KOPT-K1 (cell line): Measurements from ENCODE around the gene CDC45.
"Not testable (repeated sequence)": the region's sequence is repeated elsewhere in the genome, so short reads cannot be mapped to it uniquely, and the experiment has no call there.

Source experiments
- H3K27ac ChIP-seq: fragments of 200-600 bp; sonication (generic); 2 replicates; pipeline ENCODE4 v1.5.1; 2016; ENCODE audit warnings: antibody characterized with exemption, mild to moderate bottlenecking, low read depth, low read length; ENCODE audit not compliant: poor library complexity, severe bottlenecking
- H3K36me3 ChIP-seq: fragments of 200-600 bp; sonication (generic); 2 replicates; pipeline ENCODE4 v1.5.1; 2017; ENCODE audit warnings: antibody characterized with exemption, mild to moderate bottlenecking, low read length, moderate library complexity; ENCODE audit not compliant: insufficient read depth
- H3K9me3 ChIP-seq: fragments of 200-600 bp; sonication (generic); 2 replicates; pipeline ENCODE4 v1.5.1; 2017; ENCODE audit warnings: antibody characterized with exemption, low read length, mild to moderate bottlenecking; ENCODE audit not compliant: insufficient read depth, poor library complexity, severe bottlenecking

CDC45 gene

GRCh38 chr22:19479355-19480172 lies at the start of gene CDC45:
TSS of gene CDC45 (plus strand) at chr22:19479920. CDS start at chr22:19479969, 49 bp downstream.
- Histone ChIP-seq H3K36me3 (peaks cover 52% of the 10 kb centered on the region), H3K9me3 (no peaks in the 10 kb centered on the region), H3K27ac (peak within 1 kb of the TSS; percentile 94)

GRCh38 chr22:19429950-19430889 lies 49.5 kb upstream of the CDC45 start:
- Histone ChIP-seq H3K36me3 (peaks cover 46% of the 10 kb centered on the region), H3K9me3 (no peaks in the 10 kb centered on the region), H3K27ac (peak overlapping the region; percentile 98)

GRCh38 chr22:19430890-19431541 lies 48.7 kb upstream of the CDC45 start:
- Histone ChIP-seq H3K36me3 (peaks cover 49% of the 10 kb centered on the region), H3K27ac (peak overlapping the region; percentile 98), H3K9me3 (no peaks in the 10 kb centered on the region)

GRCh38 chr22:19431649-19432132 lies 48.0 kb upstream of the CDC45 start, which contains the start of gene HIRA:
TSS of gene HIRA (minus strand) at chr22:19431733. CDS start at chr22:19431476, 257 bp downstream.
- Histone ChIP-seq H3K36me3 (peaks cover 49% of the 10 kb centered on the region), H3K9me3 (no peaks in the 10 kb centered on the region), H3K27ac (peak within 1 kb of the TSS; percentile 98)

GRCh38 chr22:19432133-19432851 lies 47.4 kb upstream of the CDC45 start, which contains the start of gene MRPL40:
TSS of gene MRPL40 (plus strand) at chr22:19432545. CDS start at chr22:19432555, 10 bp downstream.
- Histone ChIP-seq H3K27ac (peak within 1 kb of the TSS; percentile 98), H3K9me3 (no peaks in the 10 kb centered on the region), H3K36me3 (peaks cover 49% of the 10 kb centered on the region)

- no peak overlapping the region for H3K27ac ChIP-seq
- no peaks in the 10 kb centered on the region for H3K9me3 ChIP-seq
- H3K36me3 ChIP-seq = peaks cover 45% of the 10 kb centered on the region
These were observed 45.3 kb upstream of the CDC45 start for GRCh38 chr22:19434401-19434800.

GRCh38 chr22:19434829-19435580 lies 44.7 kb upstream of the CDC45 start:
- Histone ChIP-seq H3K36me3 (peaks cover 51% of the 10 kb centered on the region), H3K27ac (no peak overlapping the region), H3K9me3 (no peaks in the 10 kb centered on the region)

- H3K36me3 ChIP-seq = peaks cover 67% of the 10 kb centered on the region
- not testable (repeated sequence) for H3K9me3 ChIP-seq, H3K27ac ChIP-seq
These were observed 43.1 kb upstream of the CDC45 start for GRCh38 chr22:19436444-19437161.

- Histone ChIP-seq H3K9me3 (no peaks in the 10 kb centered on the region), H3K36me3 (peaks cover 83% of the 10 kb centered on the region), H3K27ac (no peak overlapping the region)
These were observed 41.4 kb upstream of the CDC45 start for GRCh38 chr22:19438298-19438697.

- no peaks in the 10 kb centered on the region for H3K9me3 ChIP-seq
- no peak overlapping the region for H3K27ac ChIP-seq
- peaks cover 91% of the 10 kb centered on the region for H3K36me3 ChIP-seq
These were observed 39.1 kb upstream of the CDC45 start for GRCh38 chr22:19440411-19441195.

GRCh38 chr22:19442166-19442565 lies 37.6 kb upstream of the CDC45 start:
- H3K9me3 ChIP-seq = no peaks in the 10 kb centered on the region
- no peak overlapping the region for H3K27ac ChIP-seq
- H3K36me3 ChIP-seq = peaks cover 79% of the 10 kb centered on the region

GRCh38 chr22:19443544-19444211 lies 36.0 kb upstream of the CDC45 start:
- Histone ChIP-seq H3K27ac (no peak overlapping the region), H3K9me3 (no peaks in the 10 kb centered on the region), H3K36me3 (peaks cover 67% of the 10 kb centered on the region)
